ENCODE measurements around the gene TMEM214.

DNA sequence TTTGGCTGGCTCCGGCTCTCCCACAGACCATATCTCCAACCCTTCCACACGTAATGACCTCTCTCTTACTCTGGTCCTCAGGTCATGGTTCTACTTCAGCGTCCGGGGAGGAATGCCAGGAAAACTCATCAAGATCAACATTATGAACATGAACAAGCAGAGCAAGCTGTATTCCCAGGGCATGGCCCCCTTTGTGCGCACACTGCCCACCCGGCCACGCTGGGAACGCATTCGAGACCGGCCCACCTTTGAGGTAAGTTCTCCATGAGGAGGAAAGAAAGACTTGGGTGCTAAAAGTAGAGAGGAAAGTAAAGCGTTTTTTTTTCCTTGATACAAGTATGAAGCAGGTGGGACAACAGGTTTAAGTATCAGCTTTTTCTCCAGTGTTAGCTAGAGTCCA, 20.6 kb downstream of the TMEM214 start:
- TF ChIP-seq EZH2 (IDR thresholded peaks at IDR 0.05; ENCODE audit: insufficient read depth, poor library complexity, severe bottlenecking) (no peak), EZH2phosphoT487 (IDR thresholded peaks at IDR 0.05; ENCODE audit: insufficient read depth, low read depth) (no peak)
